GM21717 (cell line): Measurements from ENCODE around the gene KIFAP3.
A peak's percentile ranks its signal among the peaks of the same experiment; 100 is the strongest.

Source experiments
- ATAC-seq: cut with Tn5 transposase; IDR thresholded peaks from one replicate; pipeline ENCODE4 v1.9.1; 2021; ENCODE audit warnings: mild to moderate bottlenecking, moderate library complexity; ENCODE audit not compliant: unreplicated experiment

Gene KIFAP3

GRCh38 chr1:169995993-169996392 is 78.5 kb downstream of the KIFAP3 start:
- ATAC-seq = no peak

GRCh38 chr1:169989246-169989645 is 85.2 kb downstream of the KIFAP3 start:
- no peak for ATAC-seq

GRCh38 chr1:169985757-169986156 is 88.7 kb downstream of the KIFAP3 start:
- no peak for ATAC-seq

- ATAC-seq = no peak
These were observed 100.4 kb downstream of the KIFAP3 start for GRCh38 chr1:169974067-169974466.

- no peak for ATAC-seq
These were observed 104.4 kb downstream of the KIFAP3 start for GRCh38 chr1:169970114-169970513.

- ATAC-seq = no peak
These were observed 106.3 kb downstream of the KIFAP3 start for GRCh38 chr1:169968174-169968573.

GRCh38 chr1:169964206-169964605 is 110.3 kb downstream of the KIFAP3 start:
- no peak for ATAC-seq

- ATAC-seq = no peak
These were observed 114.8 kb downstream of the KIFAP3 start for GRCh38 chr1:169959686-169960085.

GRCh38 chr1:169958987-169959386 is 115.5 kb downstream of the KIFAP3 start:
- ATAC-seq = no peak

GRCh38 chr1:169957884-169958283 is 116.6 kb downstream of the KIFAP3 start:
- ATAC-seq = no peak

- no peak for ATAC-seq
These were observed 123.4 kb downstream of the KIFAP3 start for GRCh38 chr1:169951108-169951507.

- ATAC-seq = no peak
These were observed 125.4 kb downstream of the KIFAP3 start for GRCh38 chr1:169949139-169949538.

- no peak for ATAC-seq
These were observed 128.3 kb downstream of the KIFAP3 start for GRCh38 chr1:169946206-169946605.

GRCh38 chr1:169945181-169945580 is 129.3 kb downstream of the KIFAP3 start:
- no peak for ATAC-seq

GRCh38 chr1:169944621-169945020 is 129.9 kb downstream of the KIFAP3 start:
- no peak for ATAC-seq

- ATAC-seq = no peak
These were observed 130.4 kb downstream of the KIFAP3 start for GRCh38 chr1:169943963-169944526.

GRCh38 chr1:169941982-169942830 is 132.3 kb downstream of the KIFAP3 start:
- ATAC-seq = no peak

GRCh38 chr1:169933984-169934725 is 140.3 kb downstream of the KIFAP3 start:
- no peak for ATAC-seq

- no peak for ATAC-seq
These were observed 142.7 kb downstream of the KIFAP3 start for GRCh38 chr1:169931795-169932231.

- no peak for ATAC-seq
These were observed 145.3 kb downstream of the KIFAP3 start for GRCh38 chr1:169929210-169929526.

- peak; percentile 66 for ATAC-seq
These were observed 145.9 kb downstream of the KIFAP3 start for GRCh38 chr1:169928438-169929209.
